Measurements from ENCODE around the gene CPT1B. TPM values are rescaled to one million over a fixed set of nuclear protein-coding genes. Genes with fewer than 3 reads are reported as not detected.

CPT1B gene
- total and polyA plus RNA-seq, 2 of the 8 experiments (the other 6 are each of a cell fraction or from before 2014, with no cell fraction given) = 34.2 to 36.2 TPM

DNA sequence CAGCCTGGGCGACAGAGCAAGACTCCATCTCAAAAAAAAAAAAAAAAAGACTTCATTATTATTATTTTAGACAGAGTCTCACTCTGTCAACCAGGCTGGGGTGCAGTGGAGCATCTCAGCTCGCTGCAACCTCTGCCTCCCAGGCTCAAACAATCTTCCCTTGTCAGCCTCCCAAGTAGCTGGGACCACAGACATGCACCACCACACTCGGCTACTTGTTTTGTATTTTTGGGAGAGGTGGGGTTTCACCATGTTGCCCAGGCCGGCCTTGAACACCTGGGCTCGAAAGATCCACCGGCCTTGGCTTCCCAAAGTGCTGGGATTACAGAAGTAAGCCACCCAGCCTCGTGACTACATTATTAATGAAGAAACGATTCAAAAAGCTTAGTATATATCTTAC lies 43.1 kb downstream of the CPT1B start:
- Histone ChIP-seq H3K9me3 (ENCODE audit: insufficient read depth in 2 of 2, low read depth in 1 of 2, low read length in 1 of 2) (no peaks in the 10 kb centered on the region), H3K27ac (ENCODE audit: low read depth, low read length) (no peak overlapping the region), H4K20me1 (replicated peaks in 1 of 2; ENCODE audit: control insufficient read depth in 1 of 2, insufficient read depth in 2 of 2, low read length in 2 of 2) (no peaks in the 10 kb centered on the region), H2AK5ac (ENCODE audit: low read depth, low read length) (no peak overlapping the region), H3K79me2 (ENCODE audit: control insufficient read depth in 1 of 2, insufficient read depth in 2 of 2, low read length in 2 of 2) (no peaks in the 10 kb centered on the region), H3K23ac (ENCODE audit: insufficient read length) (no peak overlapping the region), H3K4me2 (ENCODE audit: insufficient read depth in 1 of 2, low read depth in 2 of 2, low read length in 2 of 2) (no peak overlapping the region), H2BK15ac (ENCODE audit: low read length) (no peak overlapping the region), H2AFZ (ENCODE audit: low read length) (no peak overlapping the region), H3K27me3 (replicated peaks in 1 of 4; ENCODE audit: control insufficient read depth in 3 of 4, extremely low read depth in 1 of 4, insufficient read depth in 3 of 4, low read length in 3 of 4) (peaks cover 24 to 35% (median 32%) of the 10 kb centered on the region in 4 experiments), H3K4ac (replicated peaks; ENCODE audit: insufficient read length, low read depth, low read length) (no peak overlapping the region), H3K4me1 (replicated peaks in 1 of 4; ENCODE audit: control insufficient read depth in 3 of 4, insufficient read depth in 4 of 4, low read length in 3 of 4) (peaks cover 0 to 14% (median 5%) of the 10 kb centered on the region in 4 experiments; a peak in 5 of 7 replicates), H3K36me3 (ENCODE audit: control insufficient read depth in 2 of 4, insufficient read depth in 4 of 4, low read length in 3 of 4) (no peaks in the 10 kb centered on the region), H4K5ac (ENCODE audit: insufficient read length, low read depth, low read length) (no peak overlapping the region), H3K79me1 (ENCODE audit: low read depth, low read length) (no peaks in the 10 kb centered on the region), H4K8ac (ENCODE audit: extremely low read depth, insufficient read depth, low read length) (no peak overlapping the region; the same call in 1 of the 2 replicates), H2BK5ac (ENCODE audit: low read depth, low read length) (no peak overlapping the region), H3K18ac (ENCODE audit: extremely low read depth, low read length) (no peak overlapping the region), H3K4me3 (ENCODE audit: extremely low read depth in 1 of 4, insufficient read depth in 2 of 4, low read depth in 3 of 4, low read length in 4 of 4) (no peak overlapping the region), H2BK20ac (ENCODE audit: low read length) (no peak overlapping the region), H3K23me2 (ENCODE audit: low read depth, low read length) (peaks cover 18% of the 10 kb centered on the region; the same call in 1 of the 2 replicates), H4K91ac (replicated peaks; ENCODE audit: insufficient read length, low read length) (no peak overlapping the region), H3K9ac (replicated peaks in 1 of 4; ENCODE audit: extremely low read depth in 1 of 4, low read depth in 3 of 4, low read length in 3 of 4) (no peak overlapping the region), H3K56ac (replicated peaks; ENCODE audit: insufficient read length, low read depth, low read length) (no peak overlapping the region), H2BK120ac (replicated peaks; ENCODE audit: low read depth, low read length) (no peak overlapping the region), H2BK12ac (ENCODE audit: low read depth, low read length) (no peak overlapping the region), H3K14ac (ENCODE audit: insufficient read length) (no peak overlapping the region)
- CTCF ChIA-PET (ENCODE audit: partially characterized antibody) = interaction anchor here (1.0 to 6.6 kb wide), 6 partner anchors 10 to 161 kb away, joined by 3 to 36 read pairs (median 4); partner anchors contain the start of genes KLHDC7B and SCO2
- POLR2A ChIA-PET (ENCODE audit: partially characterized antibody) = interaction anchor here (1.0 kb wide), 1 partner anchor 11 kb away, joined by 3 read pairs; no protein-coding TSS in a partner anchor
- FAIRE-seq = no peak
- 89% methylated on average over 7 of the region's 8 CpGs; no CpG with 5 or more reads in 1 of the 2 experiments for WGBS, 2 experiments (ENCODE audit: extremely low coverage in 1 of 2, insufficient coverage in 1 of 2, insufficient read length in 1 of 2, insufficient replicate concordance in 2 of 2, low coverage in 1 of 2, low lambda C conversion rate in 2 of 2, missing lambda C conversion rate in 1 of 2)
- DNase-seq (ENCODE audit: low read depth in 1 of 2, low spot score in 2 of 2) = no peak
- TF ChIP-seq YY1 (IDR thresholded peaks at IDR 0.05; ENCODE audit: low read depth, low read length) (no peak), ZNF274 (IDR thresholded peaks at IDR 0.05; ENCODE audit: borderline replicate concordance, extremely low read depth, low read length) (no peak), SUZ12 (IDR thresholded peaks at IDR 0.05; ENCODE audit: low read length) (no peak), TAF1 (IDR thresholded peaks at IDR 0.05; ENCODE audit: low read depth, low read length) (no peak), NANOG (IDR thresholded peaks at IDR 0.05; ENCODE audit: insufficient read depth, low read depth, low read length, poor library complexity, severe bottlenecking) (no peak), FOSL1 (IDR thresholded peaks at IDR 0.05; ENCODE audit: insufficient read depth, low read depth, low read length) (no peak), KDM4A (IDR thresholded peaks at IDR 0.05; ENCODE audit: low read depth, low read length, severe bottlenecking) (no peak), RXRA (IDR thresholded peaks at IDR 0.05; ENCODE audit: insufficient read depth, low read depth, low read length) (no peak), TBP (IDR thresholded peaks at IDR 0.05; ENCODE audit: low read depth, low read length) (no peak), SAP30 (IDR thresholded peaks at IDR 0.05; ENCODE audit: insufficient read depth, insufficient replicate concordance, low read length) (no peak), SP1 (IDR thresholded peaks at IDR 0.05; ENCODE audit: low read depth, low read length) (no peak), BCL11A (IDR thresholded peaks at IDR 0.05; ENCODE audit: low read depth in 2 of 2, low read length in 2 of 2) (no peak), SP4 (IDR thresholded peaks at IDR 0.05; ENCODE audit: low read length) (no peak), CHD2 (IDR thresholded peaks at IDR 0.05; ENCODE audit: low read length) (no peak)
- TF ChIP-seq, protein P1, sequence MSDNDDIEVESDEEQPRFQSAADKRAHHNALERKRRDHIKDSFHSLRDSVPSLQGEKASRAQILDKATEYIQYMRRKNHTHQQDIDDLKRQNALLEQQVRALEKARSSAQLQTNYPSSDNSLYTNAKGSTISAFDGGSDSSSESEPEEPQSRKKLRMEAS (IDR thresholded peaks at IDR 0.05) = no peak
